A549 treated with Hydrocortisone at 1 μM for 4 hours (cell line): Measurements from ENCODE around the gene PGAP6. TPM values are rescaled to one million over a fixed set of nuclear protein-coding genes. Genes with fewer than 3 reads are reported as not detected.

Experiments used
- total RNA-seq: library from RNA; stranded (reverse); fragments of 200-300 nt; extraction: Qiagen RNA extraction; gene quantifications from 5 replicates; pipeline ENCODE4 v1.2.3, GENCODE V29; 2022

The PGAP6 gene
- total RNA-seq, result 29.5 to 37.7 TPM (median 32.3 TPM) in 5 replicates

GRCh38 chr16:381789-382717, at the start of gene PGAP6:
Gene PGAP6 (minus strand): TSS chr16:381978. CDS start chr16:381821, 157 bp downstream.

GRCh38 chr16:425082-425718, 43.4 kb upstream of the PGAP6 start, which contains the start of gene RAB11FIP3:
Gene RAB11FIP3 (plus strand): TSS chr16:425649. CDS start chr16:426007, 358 bp downstream.

GRCh38 chr16:401468-402348, 19.9 kb upstream of the PGAP6 start, which contains the start of gene DECR2:
Gene DECR2 (plus strand): TSS chr16:401885. CDS start chr16:401964, 79 bp downstream.

GRCh38 chr16:397135-397661, 15.4 kb upstream of the PGAP6 start, which contains the start of gene NME4:
Gene NME4 (plus strand): TSS chr16:397199. CDS start chr16:397223, 24 bp downstream.

DNA sequence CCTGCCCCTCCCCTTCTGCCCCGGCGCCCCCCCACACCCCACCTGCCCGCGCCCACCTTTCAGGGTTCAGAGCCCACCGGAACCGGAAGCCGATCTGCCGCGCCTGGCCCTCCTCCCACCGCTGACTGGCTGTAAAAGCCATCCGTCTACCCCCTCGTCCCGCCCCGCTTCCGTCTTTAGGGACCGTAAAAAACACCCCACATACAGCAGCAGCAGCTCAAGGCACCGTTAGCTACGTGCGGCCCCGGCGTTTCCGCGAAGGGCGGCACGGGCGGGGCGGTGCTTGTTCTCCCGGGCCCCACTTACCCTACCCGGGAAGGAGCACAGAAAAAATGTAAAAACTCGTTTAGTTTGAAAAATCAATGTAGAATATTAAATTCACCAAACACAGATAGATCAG, 11.3 kb downstream of the PGAP6 start, which contains the start of gene MRPL28:
Gene MRPL28, minus strand, starts transcription at position 96 of the 400 bp plus-strand sequence. CDS start 320 bp downstream, outside the sequence.

DNA sequence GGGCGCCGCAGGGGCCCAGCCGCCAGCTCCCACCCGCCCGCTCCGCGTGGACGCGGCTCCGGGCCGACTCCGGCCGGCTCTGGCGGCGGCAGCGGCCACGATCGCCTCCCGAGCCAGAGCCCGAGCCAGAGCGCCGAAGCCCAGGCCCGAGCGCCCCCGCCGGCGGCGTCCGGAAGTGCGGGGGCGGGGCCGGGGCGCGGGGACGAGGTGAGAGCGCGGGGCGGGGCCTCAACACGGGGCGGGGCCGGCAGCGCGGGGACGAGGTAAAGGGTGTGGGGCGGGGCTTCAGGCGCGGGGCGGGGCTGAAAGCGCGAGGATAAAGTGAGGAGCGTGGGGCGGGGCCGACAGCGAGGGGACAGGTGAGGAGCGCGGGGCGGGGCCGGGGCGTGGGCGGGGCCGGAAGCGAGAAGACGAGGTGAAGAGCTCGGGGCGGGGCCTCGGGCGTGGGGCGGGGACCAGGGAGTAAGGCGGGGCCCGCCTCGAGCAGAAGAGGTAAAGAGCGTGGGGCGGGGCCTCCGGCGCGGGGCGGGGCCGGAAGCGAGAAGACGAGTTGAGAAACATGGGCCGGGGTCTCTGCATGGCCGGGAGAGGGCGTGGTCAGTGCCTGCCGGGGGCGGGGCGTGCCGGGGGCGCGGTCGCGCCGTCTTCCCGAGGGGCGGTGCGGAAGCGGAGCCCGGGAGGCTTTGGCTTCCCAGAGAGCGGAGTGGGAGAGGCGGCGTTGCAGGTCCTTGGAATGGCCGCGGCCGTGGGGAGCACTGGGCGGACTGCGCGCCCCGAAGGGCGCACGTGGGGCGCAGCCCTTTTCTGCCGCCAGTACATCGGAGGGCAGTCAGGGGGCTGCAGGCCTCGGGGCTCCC, 29.0 kb downstream of the PGAP6 start, which contains the start of gene AXIN1:
Gene AXIN1, minus strand, starts transcription at position 177 of the 857 bp plus-strand sequence. CDS start 5,698 bp downstream, outside the sequence.

Other genes starting within 250 kb of the PGAP6 start
- gene NPRL3, start 243.3 kb downstream of the PGAP6 start, total RNA-seq, result 25.6 to 29.5 TPM (median 27.5 TPM) in 5 replicates
- gene HBZ, start 229.3 kb downstream of the PGAP6 start, total RNA-seq, result 0.23 TPM in 1 of 5 replicates, not detected in the others
- not detected in 5 replicates for gene HBM, start 216.0 kb downstream of the PGAP6 start, total RNA-seq
- 0.20 to 0.33 TPM in 2 of 5 replicates, not detected in the others for gene HBA2, start 209.1 kb downstream of the PGAP6 start, total RNA-seq
- 1.2 to 2.3 TPM (median 1.8 TPM) in 5 replicates for gene HBA1, start 205.3 kb downstream of the PGAP6 start, total RNA-seq
- 3.7 to 8.3 TPM (median 6.4 TPM) in 5 replicates for gene HBQ1, start 201.5 kb downstream of the PGAP6 start, total RNA-seq
- gene LUC7L, start 152.5 kb downstream of the PGAP6 start, total RNA-seq, result 39.7 to 48.5 TPM (median 45.4 TPM) in 5 replicates
- 45.1 to 53.9 TPM (median 47.5 TPM) in 5 replicates for gene FAM234A, start 147.2 kb downstream of the PGAP6 start, total RNA-seq
- 3.5 to 5.0 TPM (median 4.4 TPM) in 5 replicates for gene RGS11, start 106.0 kb downstream of the PGAP6 start, total RNA-seq
- 2.1 to 3.7 TPM (median 3.2 TPM) in 5 replicates for gene ARHGDIG, start 101.4 kb downstream of the PGAP6 start, total RNA-seq
- gene PDIA2, start 98.8 kb downstream of the PGAP6 start, total RNA-seq, result 0.48 to 0.86 TPM (median 0.68 TPM) in 5 replicates
- gene AXIN1, start 29.3 kb downstream of the PGAP6 start, total RNA-seq, result 27.8 to 33.2 TPM (median 30.5 TPM) in 5 replicates
- 119 to 133 TPM (median 126 TPM) in 5 replicates for gene MRPL28, start 11.4 kb downstream of the PGAP6 start, total RNA-seq
- gene NME4, start 15.2 kb upstream of the PGAP6 start, total RNA-seq, result 259 to 426 TPM (median 418 TPM) in 5 replicates
- 22.5 to 29.1 TPM (median 26.7 TPM) in 5 replicates for gene DECR2, start 19.9 kb upstream of the PGAP6 start, total RNA-seq
- gene RAB11FIP3, start 43.7 kb upstream of the PGAP6 start, total RNA-seq, result 24.7 to 28.6 TPM (median 27.8 TPM) in 5 replicates
- gene CAPN15, start 145.7 kb upstream of the PGAP6 start, total RNA-seq, result 50.9 to 69.7 TPM (median 68.7 TPM) in 5 replicates
- 0.14 to 0.22 TPM (median 0.16 TPM) in 5 replicates for gene PRR35, start 178.4 kb upstream of the PGAP6 start, total RNA-seq
- gene NHLRC4, start 185.0 kb upstream of the PGAP6 start, total RNA-seq, result 0.17 to 0.32 TPM (median 0.23 TPM) in 5 replicates
- 30.4 to 41.6 TPM (median 38.8 TPM) in 5 replicates for gene PIGQ, start 188.0 kb upstream of the PGAP6 start, total RNA-seq
- gene RAB40C, start 208.1 kb upstream of the PGAP6 start, total RNA-seq, result 14.8 to 19.3 TPM (median 17.6 TPM) in 5 replicates
- gene WFIKKN1, start 249.0 kb upstream of the PGAP6 start, total RNA-seq, result 0.10 to 0.23 TPM (median 0.18 TPM) in 5 replicates